ENCODE results near the gene ZNF408. TPM values are rescaled to one million over a fixed set of nuclear protein-coding genes. Genes with fewer than 3 reads are reported as not detected.

ZNF408 gene
- total RNA-seq, 1 donor from 2014 or later, result 6.6 TPM

DNA sequence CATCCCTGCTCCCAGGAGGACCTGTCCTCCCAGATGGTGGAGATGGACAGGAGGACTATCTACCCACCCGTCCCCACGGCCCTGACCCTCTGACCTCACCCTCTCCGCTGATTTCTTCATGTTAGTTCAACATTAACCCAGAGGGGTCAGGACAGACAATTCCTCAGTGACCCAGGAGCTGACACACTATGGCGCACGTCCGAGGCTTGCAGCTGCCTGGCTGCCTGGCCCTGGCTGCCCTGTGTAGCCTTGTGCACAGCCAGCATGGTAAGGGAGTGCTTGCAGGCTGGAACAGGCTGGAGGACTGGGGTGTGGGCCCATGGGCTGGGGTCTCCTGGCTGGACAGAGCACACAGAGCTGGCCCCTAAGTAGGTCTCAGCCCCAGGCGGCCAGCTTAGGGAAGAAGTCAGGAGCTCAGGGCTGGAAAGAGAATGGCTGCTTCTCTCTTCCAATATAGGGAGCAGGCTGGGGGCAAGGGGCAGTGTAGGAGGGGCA is 18.3 kb downstream of the ZNF408 start, which contains the start of gene F2:
Gene F2, plus strand, starts transcription at position 166 of the 495 bp plus-strand sequence. Its CDS starts 23 bp downstream, at position 189.
- intact Hi-C loops (cut with DNase I), result no loop called here
- DNase-seq (no peak), ATAC-seq (ENCODE audit: poor library complexity) (peak; percentile 27)

DNA sequence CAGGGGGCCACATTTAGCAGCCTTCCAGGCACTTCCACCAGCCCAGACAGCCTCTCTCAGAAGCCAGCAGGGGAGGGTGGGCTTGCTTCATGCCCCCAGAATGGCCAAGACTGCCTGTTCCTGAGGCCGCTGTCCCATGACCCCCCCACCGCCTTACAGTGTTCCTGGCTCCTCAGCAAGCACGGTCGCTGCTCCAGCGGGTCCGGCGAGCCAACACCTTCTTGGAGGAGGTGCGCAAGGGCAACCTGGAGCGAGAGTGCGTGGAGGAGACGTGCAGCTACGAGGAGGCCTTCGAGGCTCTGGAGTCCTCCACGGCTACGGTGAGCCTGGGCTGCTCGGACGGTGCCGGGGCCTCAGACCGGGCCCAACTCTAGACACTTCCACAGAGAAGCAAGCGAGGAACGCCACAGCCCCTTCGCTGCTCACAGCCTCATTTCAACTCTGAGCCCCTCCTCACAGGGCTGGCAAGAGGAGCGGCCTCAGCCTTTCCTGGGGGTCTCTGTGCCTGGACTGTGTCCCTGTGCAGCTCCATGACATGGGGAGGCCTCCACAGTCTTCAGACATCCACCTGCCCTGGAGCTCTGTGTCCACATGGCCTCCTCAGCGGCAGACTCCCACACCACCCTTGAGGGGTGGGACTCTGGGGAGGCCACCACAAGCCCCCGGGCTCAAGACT is 18.9 kb downstream of the ZNF408 start:
- ATAC-seq (ENCODE audit: poor library complexity) (no peak), DNase-seq (no peak)
- intact Hi-C loops (cut with DNase I), result no loop called here

DNA sequence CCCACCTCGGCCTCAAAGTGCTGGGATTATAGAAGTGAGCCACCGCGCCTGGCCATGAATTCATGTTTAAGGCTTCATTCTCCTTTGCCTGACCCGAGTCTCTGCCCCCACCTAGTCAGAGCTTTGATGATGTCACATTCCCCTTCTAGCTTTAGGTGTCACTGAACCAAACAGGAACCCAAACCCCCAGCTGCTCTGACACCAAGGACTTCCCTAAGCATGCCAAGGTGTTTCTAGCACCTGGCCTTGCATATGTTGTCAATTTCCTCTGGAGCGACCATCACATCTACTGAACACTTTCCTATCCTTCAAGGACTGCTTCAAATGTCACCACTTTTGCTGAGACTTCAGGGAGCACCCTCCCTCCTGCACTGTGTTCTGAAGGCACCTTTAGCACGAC is 20.5 kb downstream of the ZNF408 start:
- intact Hi-C loops (cut with DNase I), result no loop called here
- DNase-seq (no peak), ATAC-seq (ENCODE audit: poor library complexity) (no peak)

DNA sequence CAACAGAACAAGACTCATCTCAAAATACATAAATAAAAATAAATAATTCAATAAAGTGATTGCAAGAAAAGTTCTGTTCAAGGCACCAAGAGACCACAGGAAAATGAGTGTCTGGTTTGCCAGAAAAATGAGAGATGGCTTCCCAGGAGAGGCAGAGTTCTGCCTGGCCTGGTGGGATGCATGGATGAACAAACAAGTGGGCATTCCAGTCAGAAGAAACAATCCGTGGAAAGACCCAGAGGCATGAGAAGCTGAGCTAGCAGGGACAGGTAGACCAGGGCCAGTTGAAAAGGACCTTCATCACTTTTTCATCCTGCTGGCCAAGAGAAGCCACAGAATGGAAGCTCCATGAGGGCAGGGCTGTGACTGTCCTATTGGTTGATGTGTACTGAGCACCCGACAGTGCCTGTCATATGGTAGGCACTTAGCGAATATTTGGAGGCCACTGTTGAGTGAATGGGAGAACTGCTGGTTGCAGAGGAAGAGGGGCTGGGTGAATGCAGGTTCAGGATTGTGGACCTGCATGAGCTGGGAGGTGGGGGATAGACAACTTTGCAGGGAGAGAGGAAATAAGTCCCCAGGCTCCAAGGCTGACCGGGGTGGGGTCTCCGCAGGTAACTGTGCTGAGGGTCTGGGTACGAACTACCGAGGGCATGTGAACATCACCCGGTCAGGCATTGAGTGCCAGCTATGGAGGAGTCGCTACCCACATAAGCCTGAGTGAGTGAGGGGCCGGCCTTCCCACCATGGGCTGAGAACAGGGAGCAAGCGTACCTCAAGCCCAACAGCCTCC is 21.9 kb downstream of the ZNF408 start:
- intact Hi-C loops (cut with DNase I), result no loop called here
- DNase-seq (no peak), ATAC-seq (ENCODE audit: poor library complexity) (no peak)

DNA sequence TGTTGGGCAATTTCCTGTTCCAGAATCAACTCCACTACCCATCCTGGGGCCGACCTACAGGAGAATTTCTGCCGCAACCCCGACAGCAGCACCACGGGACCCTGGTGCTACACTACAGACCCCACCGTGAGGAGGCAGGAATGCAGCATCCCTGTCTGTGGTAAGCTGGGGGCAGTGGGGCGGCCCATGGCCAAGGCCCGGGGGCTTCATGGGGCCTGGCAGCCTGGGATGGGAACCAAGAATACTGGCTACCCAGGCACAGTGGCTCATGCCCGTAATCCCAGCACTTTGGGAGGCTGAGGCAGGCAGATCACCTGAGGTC is 22.5 kb downstream of the ZNF408 start:
- ATAC-seq (ENCODE audit: poor library complexity) (no peak), DNase-seq (no peak)
- intact Hi-C loops (cut with DNase I), result no loop called here

DNA sequence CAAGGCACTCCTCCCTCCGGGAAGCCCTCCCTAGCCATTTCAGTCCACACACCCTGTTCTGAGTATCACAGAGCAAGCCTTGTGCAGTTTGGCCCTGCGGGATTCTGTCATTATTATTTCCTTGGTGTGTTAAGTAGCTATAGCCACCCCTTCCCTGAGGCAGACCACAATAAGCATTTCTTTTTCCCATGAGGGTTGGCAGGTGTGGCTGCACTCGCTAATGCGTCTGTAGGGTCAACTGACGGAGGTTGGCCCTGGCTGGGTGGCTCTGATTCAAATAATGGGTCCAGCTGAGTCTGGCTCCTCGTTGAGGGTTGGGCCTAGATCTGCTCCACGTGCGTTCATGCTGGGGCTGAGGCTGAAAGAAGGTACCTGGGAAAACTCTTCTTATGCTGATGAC is 23.3 kb downstream of the ZNF408 start:
- DNase-seq, result no peak
- intact Hi-C loops (cut with DNase I), result no loop called here
- no peak for ATAC-seq (ENCODE audit: poor library complexity)

DNA sequence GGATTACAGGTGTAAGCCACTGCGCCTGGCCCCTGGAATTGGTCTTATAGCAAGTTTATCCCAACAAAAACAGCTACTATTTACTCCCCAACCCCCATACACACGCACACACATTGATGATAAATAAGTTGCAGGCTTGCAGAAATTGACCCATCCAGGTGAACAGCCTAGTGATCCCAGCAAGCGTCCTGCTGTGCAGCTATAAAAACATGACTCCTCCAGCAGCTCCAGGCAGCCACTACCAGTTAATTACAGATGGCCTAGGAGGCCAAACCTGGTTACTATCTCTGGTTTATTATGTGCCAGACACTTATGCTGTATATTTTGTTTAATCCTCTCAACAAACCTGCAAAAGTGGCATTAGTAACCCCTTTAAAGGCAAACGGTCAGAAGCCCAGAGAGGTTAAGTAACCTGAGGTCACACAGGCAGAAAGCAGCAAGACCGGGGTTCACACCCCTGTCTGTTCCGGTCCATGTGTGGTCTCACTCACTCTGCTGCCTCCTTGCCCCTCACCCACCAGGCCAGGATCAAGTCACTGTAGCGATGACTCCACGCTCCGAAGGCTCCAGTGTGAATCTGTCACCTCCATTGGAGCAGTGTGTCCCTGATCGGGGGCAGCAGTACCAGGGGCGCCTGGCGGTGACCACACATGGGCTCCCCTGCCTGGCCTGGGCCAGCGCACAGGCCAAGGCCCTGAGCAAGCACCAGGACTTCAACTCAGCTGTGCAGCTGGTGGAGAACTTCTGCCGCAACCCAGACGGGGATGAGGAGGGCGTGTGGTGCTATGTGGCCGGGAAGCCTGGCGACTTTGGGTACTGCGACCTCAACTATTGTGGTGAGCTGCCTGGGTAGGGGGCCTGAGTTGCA is 24.7 kb downstream of the ZNF408 start:
- intact Hi-C loops (cut with DNase I), result no loop called here
- no peak for ATAC-seq (ENCODE audit: poor library complexity)
- DNase-seq, result no peak

DNA sequence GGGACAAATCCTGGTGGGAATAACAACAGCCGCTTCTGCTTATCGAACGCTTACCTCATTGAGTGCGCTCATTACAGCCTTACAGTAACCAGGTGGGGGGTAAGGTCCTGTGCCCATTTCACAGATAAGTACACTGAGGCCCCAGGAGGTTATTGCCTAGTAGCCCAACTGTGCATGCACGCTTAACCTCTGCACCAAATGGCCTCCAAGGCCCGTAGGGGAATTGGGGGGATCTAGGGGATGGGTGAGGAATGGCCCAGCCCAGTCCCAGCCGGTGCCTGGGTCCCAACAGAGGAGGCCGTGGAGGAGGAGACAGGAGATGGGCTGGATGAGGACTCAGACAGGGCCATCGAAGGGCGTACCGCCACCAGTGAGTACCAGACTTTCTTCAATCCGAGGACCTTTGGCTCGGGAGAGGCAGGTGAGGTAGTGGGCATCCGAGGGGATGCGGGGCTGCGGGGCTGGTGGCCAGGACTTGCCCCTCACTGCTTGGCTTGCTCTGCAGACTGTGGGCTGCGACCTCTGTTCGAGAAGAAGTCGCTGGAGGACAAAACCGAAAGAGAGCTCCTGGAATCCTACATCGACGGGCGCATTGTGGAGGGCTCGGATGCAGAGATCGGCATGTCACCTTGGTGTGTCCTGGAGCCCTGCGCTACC is 25.5 kb downstream of the ZNF408 start:
- DNase-seq (no peak), ATAC-seq (ENCODE audit: poor library complexity) (no peak)
- intact Hi-C loops (cut with DNase I), result no loop called here

DNA sequence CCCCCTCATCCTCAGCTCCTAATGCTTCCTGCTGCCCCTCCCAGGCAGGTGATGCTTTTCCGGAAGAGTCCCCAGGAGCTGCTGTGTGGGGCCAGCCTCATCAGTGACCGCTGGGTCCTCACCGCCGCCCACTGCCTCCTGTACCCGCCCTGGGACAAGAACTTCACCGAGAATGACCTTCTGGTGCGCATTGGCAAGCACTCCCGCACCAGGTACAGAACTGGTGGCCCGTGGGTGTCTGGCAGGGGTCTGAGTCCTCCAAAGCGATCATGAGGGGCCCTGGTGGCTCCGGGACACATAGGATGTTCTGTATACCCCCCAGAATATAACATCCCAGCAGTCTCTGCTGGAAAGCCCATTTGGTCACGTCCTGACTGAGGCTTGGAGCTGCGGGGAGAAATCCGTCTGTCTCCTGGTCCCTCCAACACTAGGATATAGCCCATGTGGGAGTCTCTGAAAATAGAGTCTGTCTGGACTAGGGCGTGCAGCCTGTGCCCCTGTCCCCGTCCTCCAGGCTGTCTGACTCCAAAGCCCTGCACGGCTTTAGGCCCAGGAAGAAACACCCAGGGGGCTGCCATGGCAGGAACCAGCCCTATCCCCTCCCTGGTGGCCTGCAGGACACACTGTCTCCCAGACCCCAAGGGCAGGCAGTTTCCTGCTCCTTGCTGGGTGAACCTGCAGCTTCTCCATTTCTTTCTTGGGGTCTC is 27.3 kb downstream of the ZNF408 start:
- no peak for ATAC-seq (ENCODE audit: poor library complexity)
- intact Hi-C loops (cut with DNase I), result no loop called here

DNA sequence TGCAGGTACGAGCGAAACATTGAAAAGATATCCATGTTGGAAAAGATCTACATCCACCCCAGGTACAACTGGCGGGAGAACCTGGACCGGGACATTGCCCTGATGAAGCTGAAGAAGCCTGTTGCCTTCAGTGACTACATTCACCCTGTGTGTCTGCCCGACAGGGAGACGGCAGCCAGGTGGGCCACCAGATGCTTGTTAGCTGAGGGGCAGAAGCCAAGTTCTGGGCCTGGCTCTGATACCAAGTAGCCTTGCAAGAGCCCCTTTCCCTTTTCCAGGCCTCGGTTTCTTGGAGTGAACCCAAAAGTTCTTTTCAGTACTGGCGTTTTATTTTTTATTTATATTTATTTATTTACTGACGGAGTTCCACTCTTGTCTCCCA is 27.8 kb downstream of the ZNF408 start:
- intact Hi-C loops (cut with DNase I), result no loop called here
- no peak for ATAC-seq (ENCODE audit: poor library complexity)
- no peak for DNase-seq

More for the DNA sequence above, 27.3 kb downstream of the ZNF408 start:
- DNase-seq, result no peak

DNA sequence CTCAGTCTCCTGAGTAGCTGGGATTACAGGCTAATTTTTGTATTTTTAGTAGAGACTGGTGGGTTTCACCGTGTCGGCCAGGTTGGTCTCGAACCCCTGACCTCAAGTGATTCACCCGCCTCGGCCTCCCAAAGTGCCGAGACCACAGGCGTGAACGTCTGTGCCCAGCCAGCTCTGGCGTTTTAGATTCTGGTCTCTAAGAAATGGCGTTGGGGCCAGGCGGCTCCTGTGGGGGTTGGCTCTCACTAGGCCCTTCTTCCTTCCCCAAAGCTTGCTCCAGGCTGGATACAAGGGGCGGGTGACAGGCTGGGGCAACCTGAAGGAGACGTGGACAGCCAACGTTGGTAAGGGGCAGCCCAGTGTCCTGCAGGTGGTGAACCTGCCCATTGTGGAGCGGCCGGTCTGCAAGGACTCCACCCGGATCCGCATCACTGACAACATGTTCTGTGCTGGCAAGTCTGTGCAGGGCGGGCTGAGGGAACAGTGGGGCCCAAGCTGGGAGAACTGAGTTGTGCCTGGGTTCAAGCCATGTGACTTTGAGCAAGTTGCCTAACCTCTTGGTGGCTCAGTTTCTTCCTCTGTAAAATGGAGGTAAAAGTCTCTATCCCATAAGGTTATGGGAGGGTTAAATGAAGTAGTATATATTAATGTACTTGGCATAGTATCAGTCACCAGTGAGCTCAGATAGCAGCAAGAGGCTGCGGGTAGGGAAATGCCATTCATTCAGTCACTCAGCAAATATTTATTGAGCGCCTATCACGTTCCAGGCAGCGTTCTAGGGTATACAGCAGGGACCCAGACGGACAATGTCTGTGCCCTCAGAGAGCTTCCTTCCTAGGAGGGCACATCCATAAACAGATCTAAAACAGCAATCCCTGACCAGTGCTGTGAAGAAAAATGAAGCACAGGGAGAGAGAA is 28.5 kb downstream of the ZNF408 start:
- ATAC-seq (ENCODE audit: poor library complexity) (no peak), DNase-seq (no peak)
- intact Hi-C loops (cut with DNase I), result no loop called here

DNA sequence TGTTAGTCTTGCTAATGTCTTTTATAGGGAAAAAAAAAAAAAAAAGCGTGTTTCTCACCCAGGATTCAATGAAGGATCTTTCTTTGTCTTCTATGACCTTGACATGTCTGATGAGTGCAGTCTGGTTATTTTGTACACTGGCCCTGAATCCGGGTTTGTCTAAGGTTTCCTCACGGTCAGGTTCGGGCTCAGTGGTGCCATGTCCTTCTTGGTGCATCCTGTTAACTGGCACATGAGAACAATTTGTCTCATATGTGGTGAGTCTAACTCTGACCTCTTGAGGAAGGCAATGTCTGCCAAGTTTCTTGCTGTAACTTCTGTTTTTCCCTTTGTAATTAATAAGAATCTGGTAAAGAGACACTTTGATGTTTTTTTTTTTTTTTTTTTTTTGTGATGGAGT is 30.7 kb downstream of the ZNF408 start:
- ATAC-seq (ENCODE audit: poor library complexity) (no peak), DNase-seq (no peak)
- intact Hi-C loops (cut with DNase I), result no loop called here

DNA sequence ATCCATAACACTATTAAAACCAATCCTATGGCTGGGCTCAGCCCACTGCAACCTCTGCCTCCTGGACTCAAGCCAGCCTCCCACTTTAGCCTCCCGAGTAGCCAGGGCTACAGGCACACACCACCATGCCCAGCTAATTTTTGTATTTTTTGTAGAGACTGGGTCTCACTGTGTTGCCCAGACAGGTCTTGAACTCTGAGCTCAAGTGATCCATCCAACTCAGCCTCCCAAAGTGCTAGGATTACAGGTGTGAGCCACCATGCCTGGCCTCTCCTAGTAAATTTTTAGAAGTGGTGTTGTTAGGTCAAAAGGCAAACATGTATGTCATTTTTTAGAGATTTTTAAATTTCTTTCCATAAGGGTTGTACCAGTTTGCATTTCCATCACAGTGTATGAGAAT is 32.4 kb downstream of the ZNF408 start:
- DNase-seq (no peak), ATAC-seq (ENCODE audit: poor library complexity) (no peak)
- intact Hi-C loops (cut with DNase I), result no loop called here

DNA sequence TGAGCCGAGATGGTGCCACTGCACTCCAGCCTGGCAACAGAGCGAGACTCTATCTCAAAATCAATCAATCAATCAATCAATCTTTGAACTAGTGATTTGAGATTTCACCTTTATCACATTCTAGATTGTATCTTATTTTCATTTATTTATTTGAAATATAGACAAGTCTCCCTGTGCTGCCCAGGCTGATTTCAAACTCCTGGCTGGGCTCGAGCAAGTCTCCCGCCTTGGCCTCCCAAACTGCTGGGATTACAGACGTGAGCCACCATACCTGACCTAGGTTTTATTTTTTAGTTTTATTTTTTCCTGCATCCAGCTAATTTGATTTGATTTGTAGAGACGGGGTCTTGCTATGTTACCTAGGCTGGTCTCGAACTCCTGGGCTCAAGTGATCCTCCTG is 35.3 kb downstream of the ZNF408 start:
- DNase-seq (no peak), ATAC-seq (ENCODE audit: poor library complexity) (no peak)
- intact Hi-C loops (cut with DNase I), result no loop called here

DNA sequence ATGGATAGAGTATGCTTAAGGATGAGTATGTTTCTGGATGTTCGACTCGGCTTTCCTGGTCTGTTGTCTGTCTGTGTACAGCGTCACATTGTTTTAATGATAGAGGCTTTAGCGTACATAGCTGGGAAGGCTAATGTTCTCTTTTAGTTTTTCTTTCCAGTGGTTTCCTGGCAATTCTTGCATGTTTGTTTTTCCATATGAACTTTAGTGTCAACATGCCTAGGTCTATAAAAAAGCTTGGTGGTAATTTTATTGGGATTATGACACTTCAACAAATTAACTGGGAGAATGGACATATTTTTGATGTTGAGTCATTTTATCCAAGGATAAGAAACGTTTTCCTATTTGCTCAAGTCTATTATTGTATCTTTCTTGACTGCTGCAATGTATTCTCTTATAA is 35.8 kb downstream of the ZNF408 start:
- intact Hi-C loops (cut with DNase I), result no loop called here
- DNase-seq (no peak), ATAC-seq (ENCODE audit: poor library complexity) (no peak)

DNA sequence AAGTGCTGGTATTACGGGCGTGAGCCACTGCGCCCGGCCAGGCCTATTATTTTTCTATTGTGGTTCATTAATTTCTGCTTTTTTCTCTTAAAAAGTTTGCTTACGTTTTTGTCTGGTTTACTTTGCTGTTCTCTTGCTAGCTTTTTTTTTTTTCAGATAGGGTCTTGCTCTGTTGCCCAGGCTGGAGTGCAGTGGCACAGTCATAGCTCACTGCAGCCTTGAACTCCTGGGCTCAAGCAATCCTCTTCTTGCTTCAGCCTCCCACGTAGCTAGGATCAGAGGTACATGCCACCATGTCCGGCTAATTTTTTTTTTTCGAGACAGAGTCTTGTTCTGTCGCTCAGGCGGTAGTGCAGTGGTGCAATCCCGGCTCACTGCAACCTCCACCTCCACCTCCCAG is 36.9 kb downstream of the ZNF408 start:
- no peak for DNase-seq
- no peak for ATAC-seq (ENCODE audit: poor library complexity)
- intact Hi-C loops (cut with DNase I), result no loop called here

DNA sequence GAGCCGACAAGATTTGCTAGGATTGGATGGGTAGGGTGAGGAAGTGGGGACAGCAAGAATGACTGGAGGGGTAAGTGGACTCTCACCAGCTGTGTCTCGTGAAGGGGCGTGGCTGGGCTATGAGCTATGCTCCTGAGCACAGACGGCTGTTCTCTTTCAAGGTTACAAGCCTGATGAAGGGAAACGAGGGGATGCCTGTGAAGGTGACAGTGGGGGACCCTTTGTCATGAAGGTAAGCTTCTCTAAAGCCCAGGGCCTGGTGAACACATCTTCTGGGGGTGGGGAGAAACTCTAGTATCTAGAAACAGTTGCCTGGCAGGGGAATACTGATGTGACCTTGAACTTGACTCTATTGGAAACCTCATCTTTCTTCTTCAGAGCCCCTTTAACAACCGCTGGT is 38.1 kb downstream of the ZNF408 start:
- DNase-seq (no peak), ATAC-seq (ENCODE audit: poor library complexity) (no peak)
- intact Hi-C loops (cut with DNase I), result no loop called here
